Measurements from ENCODE around the gene CYRIA.

- no peak for TF ChIP-seq TAF1 (IDR thresholded peaks at IDR 0.05; ENCODE audit: borderline replicate concordance, low read depth, low read length)
- no peak for TF ChIP-seq EZH2phosphoT487 (IDR thresholded peaks at IDR 0.05; ENCODE audit: borderline replicate concordance, low read depth)
- no peak for TF ChIP-seq MXI1 (IDR thresholded peaks at IDR 0.05; ENCODE audit: low read depth, low read length)
- TF ChIP-seq CTCF (IDR thresholded peaks at IDR 0.05): no peak
- no peak for TF ChIP-seq NFIC (IDR thresholded peaks at IDR 0.05; ENCODE audit: borderline replicate concordance)
- no peak for TF ChIP-seq MAX (IDR thresholded peaks at IDR 0.05; ENCODE audit: low read depth)
- TF ChIP-seq TEAD4 (IDR thresholded peaks at IDR 0.05; ENCODE audit: borderline replicate concordance, insufficient read depth): no peak
- TF ChIP-seq JUND (IDR thresholded peaks at IDR 0.05): no peak
- TF ChIP-seq POLR2AphosphoS5 (IDR thresholded peaks at IDR 0.05; ENCODE audit: low read depth, low read length): no peak
- no peak for TF ChIP-seq REST (IDR thresholded peaks at IDR 0.05; ENCODE audit: low read depth, low read length)
- TF ChIP-seq GABPA (IDR thresholded peaks at IDR 0.05; ENCODE audit: low read depth): no peak
- no peak for TF ChIP-seq RCOR1 (IDR thresholded peaks at IDR 0.05; ENCODE audit: low read length)
Measured at GRCh38 chr2:16630463-16630862, 35.2 kb downstream of the CYRIA start.
